Activated T-cell treated with anti-CD3 and anti-CD28 coated beads for 1 hour (primary cell): ENCODE data around the gene KEL.

Source experiments
- DNase-seq: peaks from one replicate; pipeline ENCODE4 v3.0.0-alpha.2; 2020; ENCODE audit warnings: low read depth

The KEL gene

GRCh38 chr7:142930126-142930730 lies 31.9 kb downstream of the KEL start:
- DNase-seq, result no peak

- no peak for DNase-seq
These were observed 34.2 kb downstream of the KEL start for GRCh38 chr7:142927949-142928348.

- DNase-seq, result no peak
These were observed 34.9 kb downstream of the KEL start for GRCh38 chr7:142927085-142927745.

GRCh38 chr7:142925413-142925812 lies 36.8 kb downstream of the KEL start:
- no peak for DNase-seq

GRCh38 chr7:142923391-142923790 lies 38.8 kb downstream of the KEL start:
- no peak for DNase-seq

- DNase-seq, result no peak
These were observed 42.5 kb downstream of the KEL start for GRCh38 chr7:142919656-142920055.

GRCh38 chr7:142918901-142919300 lies 43.3 kb downstream of the KEL start:
- no peak for DNase-seq

GRCh38 chr7:142917447-142917846 lies 44.7 kb downstream of the KEL start:
- no peak for DNase-seq

- DNase-seq, result no peak
These were observed 45.7 kb downstream of the KEL start for GRCh38 chr7:142916508-142916907.

- DNase-seq, result no peak
These were observed 46.8 kb downstream of the KEL start for GRCh38 chr7:142915315-142915714.

GRCh38 chr7:142914121-142914520 lies 48.0 kb downstream of the KEL start:
- DNase-seq, result no peak

- no peak for DNase-seq
These were observed 48.6 kb downstream of the KEL start for GRCh38 chr7:142913566-142913965.

GRCh38 chr7:142913051-142913450 lies 49.1 kb downstream of the KEL start:
- no peak for DNase-seq

- no peak for DNase-seq
These were observed 51.7 kb downstream of the KEL start for GRCh38 chr7:142910481-142910880.

- no peak for DNase-seq
These were observed 52.1 kb downstream of the KEL start for GRCh38 chr7:142910031-142910433.

GRCh38 chr7:142908921-142909890 lies 53.0 kb downstream of the KEL start:
- DNase-seq, result no peak

GRCh38 chr7:142908290-142908689 lies 53.9 kb downstream of the KEL start:
- DNase-seq, result no peak

GRCh38 chr7:142906643-142907042 lies 55.5 kb downstream of the KEL start:
- DNase-seq, result no peak

GRCh38 chr7:142905759-142906158 lies 56.4 kb downstream of the KEL start:
- DNase-seq, result no peak

GRCh38 chr7:142904128-142904527 lies 58.0 kb downstream of the KEL start:
- no peak for DNase-seq

GRCh38 chr7:142901426-142902259 lies 60.5 kb downstream of the KEL start:
- DNase-seq, result no peak

GRCh38 chr7:142899661-142900060 lies 62.5 kb downstream of the KEL start:
- no peak for DNase-seq
